Measurements from ENCODE around the gene KIF15. TPM values are rescaled to one million over a fixed set of nuclear protein-coding genes. Genes with fewer than 3 reads are reported as not detected.

The KIF15 gene
- total RNA-seq, 2 donors from 2014 or later: 0.42 to 2.4 TPM

DNA sequence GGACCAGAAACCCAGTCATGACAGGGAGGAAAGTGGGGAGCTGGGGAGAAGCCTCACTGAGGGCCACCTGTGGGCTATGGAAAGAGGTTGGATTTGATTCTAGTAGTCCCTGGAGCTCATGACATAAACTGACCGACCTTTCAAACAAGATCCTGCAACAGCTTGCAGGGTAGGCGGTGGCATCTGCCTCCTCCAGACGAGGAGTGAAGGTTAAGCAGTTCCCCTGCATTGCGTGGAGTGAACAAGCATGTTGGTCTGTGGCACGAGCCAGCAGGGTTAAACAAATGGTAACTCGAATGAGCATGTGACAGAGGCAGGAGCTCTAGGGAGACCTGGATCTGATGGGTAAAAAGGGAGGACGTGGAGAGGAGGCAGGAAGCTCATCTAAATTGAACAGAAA lies 125.5 kb downstream of the KIF15 start:
- Histone ChIP-seq H3K27me3 (replicated peaks; ENCODE audit: insufficient read depth) (no peaks in the 10 kb centered on the region), H3K27ac (no peak overlapping the region), H3K4me3 (no peak overlapping the region), H3K4me1 (ENCODE audit: control insufficient read depth in 1 of 2, low read depth in 2 of 2) (peaks cover 17 to 20% of the 10 kb centered on the region in 2 donors), H3K9me3 (no peaks in the 10 kb centered on the region), H3K36me3 (no peaks in the 10 kb centered on the region)
- no peak for DNase-seq (ENCODE audit: low spot score)
- no peak for ATAC-seq (ENCODE audit: insufficient number of reproducible peaks, low FRiP score, low read depth)
- TF ChIP-seq, protein P1, sequence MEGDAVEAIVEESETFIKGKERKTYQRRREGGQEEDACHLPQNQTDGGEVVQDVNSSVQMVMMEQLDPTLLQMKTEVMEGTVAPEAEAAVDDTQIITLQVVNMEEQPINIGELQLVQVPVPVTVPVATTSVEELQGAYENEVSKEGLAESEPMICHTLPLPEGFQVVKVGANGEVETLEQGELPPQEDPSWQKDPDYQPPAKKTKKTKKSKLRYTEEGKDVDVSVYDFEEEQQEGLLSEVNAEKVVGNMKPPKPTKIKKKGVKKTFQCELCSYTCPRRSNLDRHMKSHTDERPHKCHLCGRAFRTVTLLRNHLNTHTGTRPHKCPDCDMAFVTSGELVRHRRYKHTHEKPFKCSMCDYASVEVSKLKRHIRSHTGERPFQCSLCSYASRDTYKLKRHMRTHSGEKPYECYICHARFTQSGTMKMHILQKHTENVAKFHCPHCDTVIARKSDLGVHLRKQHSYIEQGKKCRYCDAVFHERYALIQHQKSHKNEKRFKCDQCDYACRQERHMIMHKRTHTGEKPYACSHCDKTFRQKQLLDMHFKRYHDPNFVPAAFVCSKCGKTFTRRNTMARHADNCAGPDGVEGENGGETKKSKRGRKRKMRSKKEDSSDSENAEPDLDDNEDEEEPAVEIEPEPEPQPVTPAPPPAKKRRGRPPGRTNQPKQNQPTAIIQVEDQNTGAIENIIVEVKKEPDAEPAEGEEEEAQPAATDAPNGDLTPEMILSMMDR (IDR thresholded peaks at IDR 0.05): no peak

DNA sequence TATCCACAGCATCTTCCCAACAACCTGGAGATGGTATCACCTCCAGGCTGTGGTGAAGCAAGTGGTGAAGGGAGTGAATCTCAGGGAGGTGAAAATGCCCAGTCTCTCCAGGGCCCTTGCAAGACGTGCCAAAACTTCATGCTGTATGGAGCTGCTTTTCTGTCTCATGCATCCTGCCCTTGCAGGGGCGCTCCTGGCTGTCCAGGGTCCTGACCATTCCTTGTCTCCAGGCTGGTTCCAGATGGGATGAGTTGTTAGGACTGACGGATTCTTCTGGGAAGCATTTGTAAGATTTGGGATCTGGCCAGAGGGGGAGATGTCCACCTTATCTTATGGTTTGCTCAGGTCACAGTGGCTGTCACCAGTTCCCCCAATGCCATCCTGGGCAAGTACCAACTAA lies 128.7 kb downstream of the KIF15 start:
- TF ChIP-seq, protein P1 (IDR thresholded peaks at IDR 0.05): no peak
- ATAC-seq (ENCODE audit: insufficient number of reproducible peaks, low FRiP score, low read depth): no peak
- H3K27ac ChIP-seq: no peak overlapping the region

DNA sequence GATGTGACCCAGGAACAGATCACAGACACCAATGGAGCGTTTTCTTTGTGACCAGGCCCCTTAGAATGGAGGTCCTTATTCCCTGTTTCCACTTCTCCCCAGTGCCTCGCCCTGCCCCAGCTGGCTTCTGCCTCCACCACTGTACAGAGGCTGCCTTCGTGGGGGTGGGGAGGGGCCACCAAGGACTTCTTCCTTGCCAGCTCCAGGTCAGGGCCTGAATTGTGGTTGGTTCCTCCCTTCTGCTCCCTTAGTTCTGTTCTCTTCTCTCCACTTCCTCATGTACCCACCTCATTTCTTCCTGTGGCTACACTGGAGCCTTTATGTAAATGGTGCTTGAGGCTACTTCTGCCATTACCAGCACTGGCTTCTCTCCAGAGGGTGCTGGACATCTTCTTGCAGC lies 129.3 kb downstream of the KIF15 start:
- TF ChIP-seq, protein P1 (IDR thresholded peaks at IDR 0.05): no peak
- peaks cover 0 to 4% of the 10 kb centered on the region in 2 donors for H3K4me1 ChIP-seq (ENCODE audit: control insufficient read depth in 1 of 2, low read depth in 2 of 2)
- DNase-seq (ENCODE audit: low spot score) (no peak), ATAC-seq (ENCODE audit: insufficient number of reproducible peaks, low FRiP score, low read depth) (no peak)
- H3K9me3 ChIP-seq: no peaks in the 10 kb centered on the region
- no peaks in the 10 kb centered on the region for H3K36me3 ChIP-seq
- H3K27me3 ChIP-seq (replicated peaks; ENCODE audit: insufficient read depth): no peaks in the 10 kb centered on the region
- H3K27ac ChIP-seq: no peak overlapping the region
- no peak overlapping the region for H3K4me3 ChIP-seq

More for the DNA sequence above, 128.7 kb downstream of the KIF15 start:
- Histone ChIP-seq H3K4me3 (no peak overlapping the region), H3K36me3 (no peaks in the 10 kb centered on the region), H3K4me1 (ENCODE audit: control insufficient read depth in 1 of 2, low read depth in 2 of 2) (peaks cover 2 to 10% of the 10 kb centered on the region in 2 donors), H3K27me3 (replicated peaks; ENCODE audit: insufficient read depth) (no peaks in the 10 kb centered on the region), H3K9me3 (no peaks in the 10 kb centered on the region)
- DNase-seq (ENCODE audit: low spot score): no peak

DNA sequence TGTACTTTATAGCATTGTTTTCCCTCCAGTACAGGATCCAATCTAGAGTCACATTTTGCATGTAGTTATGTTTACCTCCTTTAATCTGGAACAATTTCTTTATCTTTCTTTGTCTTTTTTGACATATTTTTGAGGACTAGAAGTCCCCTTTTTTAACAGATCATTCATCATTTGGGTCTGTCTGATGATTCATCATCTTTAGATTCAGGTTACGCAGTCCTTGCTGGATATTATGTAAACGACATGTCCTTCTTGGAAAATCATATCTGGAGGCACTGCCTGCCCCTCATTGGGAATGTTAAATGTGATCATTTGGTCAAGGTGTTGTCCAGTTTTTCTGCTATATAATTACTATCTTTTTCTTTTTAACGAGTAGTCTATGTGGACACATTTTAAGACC lies 131.1 kb downstream of the KIF15 start:
- H3K9me3 ChIP-seq: no peaks in the 10 kb centered on the region
- H3K27ac ChIP-seq: no peak overlapping the region
- TF ChIP-seq, protein P1 (IDR thresholded peaks at IDR 0.05): no peak
- H3K4me3 ChIP-seq: no peak overlapping the region
- no peak for ATAC-seq (ENCODE audit: insufficient number of reproducible peaks, low FRiP score, low read depth)
- no peaks in the 10 kb centered on the region for H3K27me3 ChIP-seq (replicated peaks; ENCODE audit: insufficient read depth)
- H3K36me3 ChIP-seq: no peaks in the 10 kb centered on the region
- no peak for DNase-seq (ENCODE audit: low spot score)
- no peaks in the 10 kb centered on the region for H3K4me1 ChIP-seq (ENCODE audit: control insufficient read depth in 1 of 2, low read depth in 2 of 2)

DNA sequence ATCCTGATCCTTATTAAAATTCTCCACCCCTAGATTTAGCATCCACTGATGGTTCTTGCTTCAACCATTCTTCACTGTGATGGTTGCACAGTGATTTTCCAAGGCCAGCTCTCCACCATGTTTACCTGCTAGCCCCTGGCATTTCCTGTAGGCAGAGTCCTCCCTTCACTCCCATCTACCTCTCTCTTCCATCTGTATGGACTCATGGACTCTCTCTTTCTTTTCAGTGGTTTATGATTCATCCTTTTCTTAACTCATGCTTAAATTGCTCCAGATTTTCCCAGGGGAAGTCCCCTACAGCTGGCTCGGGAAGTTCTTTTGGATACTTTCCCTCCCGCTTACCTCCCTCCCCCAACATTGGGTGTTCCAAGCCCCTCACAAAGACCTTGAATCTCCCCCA lies 131.5 kb downstream of the KIF15 start:
- no peak overlapping the region for H3K27ac ChIP-seq
- no peaks in the 10 kb centered on the region for H3K27me3 ChIP-seq (replicated peaks; ENCODE audit: insufficient read depth)
- H3K36me3 ChIP-seq: no peaks in the 10 kb centered on the region
- no peak overlapping the region for H3K4me3 ChIP-seq
- no peak for DNase-seq (ENCODE audit: low spot score)
- TF ChIP-seq, protein P1 (IDR thresholded peaks at IDR 0.05): no peak
- H3K9me3 ChIP-seq: no peaks in the 10 kb centered on the region
- no peak for ATAC-seq (ENCODE audit: insufficient number of reproducible peaks, low FRiP score, low read depth)
- H3K4me1 ChIP-seq (ENCODE audit: control insufficient read depth in 1 of 2, low read depth in 2 of 2): no peaks in the 10 kb centered on the region
